ENCODE measurements around the gene TMEM200B. TPM values are rescaled to one million over a fixed set of nuclear protein-coding genes. Genes with fewer than 3 reads are reported as not detected.

The TMEM200B gene
- polyA plus RNA-seq, 1 experiment = 10.5 TPM

DNA sequence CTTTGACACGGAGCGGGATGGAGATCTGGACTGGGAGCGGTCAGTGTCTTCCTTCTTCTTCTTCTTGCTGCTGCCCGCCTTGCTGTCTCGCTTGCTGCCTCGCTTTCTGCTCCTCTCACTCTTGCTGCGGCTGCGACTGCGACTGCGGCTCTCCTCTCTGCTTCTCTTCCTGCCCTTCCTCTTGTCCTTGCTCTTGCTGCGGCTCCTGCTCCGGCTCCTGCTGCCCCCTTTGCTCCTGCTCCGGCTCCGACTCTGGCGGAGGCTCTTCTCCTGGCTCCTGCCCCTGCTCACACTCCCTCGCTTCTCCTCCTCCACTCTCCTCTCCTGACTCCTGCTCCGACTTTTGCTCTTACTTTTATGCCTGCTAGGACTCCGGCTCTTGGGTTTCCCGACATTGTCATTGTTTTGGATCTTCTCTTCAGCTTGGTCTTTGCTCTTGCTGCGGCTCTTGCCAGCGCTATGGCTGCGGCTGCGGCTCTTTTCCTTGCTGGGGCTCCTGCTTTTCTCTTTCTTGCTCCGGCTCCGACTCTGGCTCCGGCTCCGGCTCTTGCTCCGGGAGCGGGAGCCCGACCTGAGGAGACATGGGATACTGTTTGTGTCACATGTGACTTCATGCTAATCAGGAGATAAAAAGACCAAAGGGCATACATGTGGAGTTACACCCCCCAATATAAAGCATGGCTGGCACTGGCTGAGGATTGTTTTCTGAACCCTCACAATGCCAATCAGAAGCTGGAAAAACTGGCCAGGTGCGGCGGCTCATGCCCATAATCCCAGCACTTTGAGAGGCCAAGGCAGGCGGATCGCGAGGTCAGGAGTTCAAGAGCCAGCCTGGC, 25.2 kb upstream of the TMEM200B start:
- Histone ChIP-seq H3K27me3 (ENCODE audit: control insufficient read depth, insufficient read depth, low read length) (no peaks in the 10 kb centered on the region), H3K27ac (ENCODE audit: low read depth, low read length) (no peak overlapping the region), H3K9me3 (ENCODE audit: control insufficient read depth, insufficient read depth, low read length) (peaks cover 7% of the 10 kb centered on the region; the same call in 1 of the 2 replicates), H3K4me3 (ENCODE audit: low read depth, low read length) (no peak overlapping the region)
- no peak for TF ChIP-seq CTCF (IDR thresholded peaks at IDR 0.05; ENCODE audit: low read depth, low read length)
- CTCF ChIA-PET = no interaction called here
- POLR2A ChIA-PET = no interaction called here
- no peak for DNase-seq (ENCODE audit: low read depth, low spot score)

DNA sequence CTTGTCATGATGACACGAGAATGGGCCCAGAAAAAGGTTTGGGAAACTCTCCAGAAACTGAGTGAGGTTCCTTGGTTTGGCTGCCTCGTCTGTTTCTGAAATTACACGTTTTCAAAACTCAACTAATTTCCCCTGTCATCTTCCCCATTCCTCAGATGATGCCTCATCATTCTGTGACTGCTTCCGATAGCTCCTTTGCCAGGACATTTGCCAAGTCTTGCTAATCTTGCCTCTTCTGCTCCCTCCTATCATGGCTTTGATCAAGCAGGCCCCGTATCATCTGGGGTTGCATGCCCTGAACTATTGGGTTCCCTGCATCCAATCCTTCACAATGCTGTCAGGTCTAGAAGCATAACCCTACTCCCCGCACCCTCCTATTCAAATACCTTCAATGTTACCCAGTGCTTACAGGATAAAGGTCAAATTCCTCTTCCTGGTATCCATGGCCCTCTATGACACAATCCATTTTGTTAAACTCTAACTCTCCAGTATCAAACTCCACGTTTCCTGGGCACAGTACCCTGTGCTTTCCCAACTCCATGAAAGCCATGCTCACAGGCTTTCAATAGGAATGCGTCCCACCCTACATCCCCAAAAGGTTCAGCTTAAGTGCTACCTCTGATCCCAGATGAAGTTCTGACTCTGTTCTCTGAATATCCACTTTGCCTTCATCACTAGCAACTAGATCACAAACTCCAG, 22.2 kb upstream of the TMEM200B start:
- no peak overlapping the region for H3K4me3 ChIP-seq (ENCODE audit: low read depth, low read length)
- peak; percentile 49 for DNase-seq (ENCODE audit: low read depth, low spot score)
- ChIA-PET CTCF (interaction anchor here (1.1 to 1.3 kb wide), 2 partner anchors 14 to 22 kb away, joined by 4 read pairs; partner anchors contain the start of gene TMEM200B), POLR2A (interaction anchor here (0.6 to 1.4 kb wide), 4 partner anchors 15 to 36 kb away, joined by 3 to 10 read pairs (median 4); partner anchors contain the start of gene SRSF4)
- no peak for TF ChIP-seq CTCF (IDR thresholded peaks at IDR 0.05; ENCODE audit: low read depth, low read length)
- peaks cover 7% of the 10 kb centered on the region; the same call in 1 of the 2 replicates for H3K9me3 ChIP-seq (ENCODE audit: control insufficient read depth, insufficient read depth, low read length)
- H3K27ac ChIP-seq (ENCODE audit: low read depth, low read length) = peak overlapping the region; percentile 90
- H3K27me3 ChIP-seq (ENCODE audit: control insufficient read depth, insufficient read depth, low read length) = no peaks in the 10 kb centered on the region

- no peak for DNase-seq (ENCODE audit: low read depth, low spot score)
- TF ChIP-seq CTCF (IDR thresholded peaks at IDR 0.05; ENCODE audit: low read depth, low read length) = no peak
- Histone ChIP-seq H3K4me3 (ENCODE audit: low read depth, low read length) (no peak overlapping the region), H3K27ac (ENCODE audit: low read depth, low read length) (no peak overlapping the region), H3K27me3 (ENCODE audit: control insufficient read depth, insufficient read depth, low read length) (no peaks in the 10 kb centered on the region), H3K9me3 (ENCODE audit: control insufficient read depth, insufficient read depth, low read length) (peaks cover 7% of the 10 kb centered on the region; the same call in 1 of the 2 replicates)
- CTCF ChIA-PET = no interaction called here
- POLR2A ChIA-PET = interaction anchor here (0.6 kb wide), 1 partner anchor 35 kb away, joined by 3 read pairs; no protein-coding TSS in a partner anchor
These were observed 20.5 kb upstream of the TMEM200B start for GRCh38 chr1:29144178-29144577.

DNA sequence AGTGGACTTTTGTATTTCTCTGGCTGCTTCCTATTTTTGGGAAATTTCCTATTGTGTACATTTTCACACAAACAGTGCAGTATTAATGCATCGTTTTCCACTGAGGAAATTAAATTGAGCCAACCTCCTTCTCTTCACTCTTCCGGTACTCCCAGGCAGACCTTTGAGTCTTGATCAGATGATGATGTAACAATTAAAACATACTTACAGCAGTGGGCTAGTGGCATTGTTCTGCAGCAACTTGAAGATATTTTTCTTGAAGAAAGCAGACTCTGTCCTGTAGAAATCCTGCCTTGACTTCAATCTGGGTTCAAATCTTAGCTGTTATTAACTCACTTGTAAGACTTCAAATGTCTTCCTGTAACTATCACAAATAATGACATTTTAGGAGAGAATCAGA, 19.0 kb upstream of the TMEM200B start:
- Histone ChIP-seq H3K27me3 (ENCODE audit: control insufficient read depth, insufficient read depth, low read length) (no peaks in the 10 kb centered on the region), H3K4me3 (ENCODE audit: low read depth, low read length) (no peak overlapping the region), H3K27ac (ENCODE audit: low read depth, low read length) (no peak overlapping the region), H3K9me3 (ENCODE audit: control insufficient read depth, insufficient read depth, low read length) (no peaks in the 10 kb centered on the region; the same call in 1 of the 2 replicates)
- no peak for TF ChIP-seq CTCF (IDR thresholded peaks at IDR 0.05; ENCODE audit: low read depth, low read length)
- ChIA-PET POLR2A (interaction anchor here (0.9 kb wide), 1 partner anchor 18 kb away, joined by 4 read pairs; no protein-coding TSS in a partner anchor), CTCF (interaction anchor here (1.0 kb wide), 1 partner anchor 18 kb away, joined by 3 read pairs; no protein-coding TSS in a partner anchor)
- no peak for DNase-seq (ENCODE audit: low read depth, low spot score)
